ENCODE measurements around the gene ACTR3C.
"Not testable (repeated sequence)": the region's sequence is repeated elsewhere in the genome, so short reads cannot be mapped to it uniquely, and the experiment has no call there.

ACTR3C gene

DNA sequence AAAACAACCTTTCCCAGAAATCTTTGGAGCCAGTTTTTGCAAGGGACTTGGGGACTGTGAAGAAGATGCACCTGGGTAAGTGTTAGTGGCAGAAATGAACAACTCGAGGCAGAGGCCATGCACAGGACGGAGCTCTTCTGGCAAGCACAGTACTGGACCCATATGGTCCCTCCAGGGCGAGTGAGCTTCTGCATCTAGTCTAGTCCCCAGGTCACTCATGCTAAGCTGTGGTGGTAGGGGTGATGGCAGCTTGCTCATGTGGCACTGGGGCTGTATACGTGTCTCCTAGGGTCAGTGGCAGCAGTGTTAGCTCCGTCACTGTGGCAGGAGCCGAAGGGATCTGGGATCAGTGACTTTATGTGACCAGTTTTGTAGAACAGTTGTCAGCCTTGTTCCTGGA lies 9.5 kb downstream of the ACTR3C start:
- Histone ChIP-seq H3K9me2 (replicated peaks; ENCODE audit: control insufficient read depth, low read length) (no peaks in the 10 kb centered on the region), H3K4me3 (ENCODE audit: low read length) (no peak overlapping the region), H3K27ac (ENCODE audit: low read depth, low read length) (no peak overlapping the region), H3F3A (ENCODE audit: control insufficient read depth, insufficient read depth) (no peaks in the 10 kb centered on the region), H3K79me2 (ENCODE audit: control insufficient read depth, low read length) (no peaks in the 10 kb centered on the region), H3K4me1 (ENCODE audit: control insufficient read depth, low read length) (no peaks in the 10 kb centered on the region), H3K36me3 (ENCODE audit: control insufficient read depth, low read length) (no peaks in the 10 kb centered on the region), H3K27me3 (ENCODE audit: control insufficient read depth, low read length) (no peaks in the 10 kb centered on the region), H4K20me1 (ENCODE audit: control insufficient read depth, insufficient read depth, low read depth, low read length) (no peaks in the 10 kb centered on the region), H3K4me2 (ENCODE audit: low read length) (no peak overlapping the region), H3K9me3 (ENCODE audit: control insufficient read depth, insufficient read depth, low read length) (no peaks in the 10 kb centered on the region)
- no peak for TF ChIP-seq CTCF (IDR thresholded peaks at IDR 0.05; ENCODE audit: low read depth, low read length, poor library complexity, severe bottlenecking)

DNA sequence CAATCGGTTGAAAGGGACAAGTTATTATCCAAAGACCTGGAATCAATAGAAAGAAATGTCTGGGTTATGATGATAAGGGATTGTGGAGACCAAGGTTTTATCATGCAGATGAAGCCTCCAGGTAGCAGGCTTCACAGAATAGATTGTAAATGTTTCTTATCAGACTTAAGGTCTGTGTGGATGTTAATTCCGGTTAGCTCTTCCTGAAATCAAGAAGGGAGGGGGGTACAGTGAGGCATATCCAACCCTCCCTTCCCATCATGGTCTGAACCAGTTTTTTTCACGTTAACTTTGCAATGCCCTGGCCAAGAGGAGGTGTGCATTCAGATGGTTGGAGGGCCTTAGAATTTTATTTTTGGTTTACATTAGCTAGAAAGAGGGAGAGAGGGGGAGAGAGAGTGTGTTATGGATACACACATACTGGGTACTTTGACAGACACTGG lies 10.0 kb downstream of the ACTR3C start:
- H3K27ac ChIP-seq (ENCODE audit: low read depth, low read length), result no peak overlapping the region
- no peak overlapping the region for H3K4me3 ChIP-seq (ENCODE audit: low read length)
- H3F3A ChIP-seq (ENCODE audit: control insufficient read depth, insufficient read depth), result no peaks in the 10 kb centered on the region
- no peak overlapping the region for H3K4me2 ChIP-seq (ENCODE audit: low read length)
- H3K9me3 ChIP-seq (ENCODE audit: control insufficient read depth, insufficient read depth, low read length), result no peaks in the 10 kb centered on the region
- no peaks in the 10 kb centered on the region for H3K27me3 ChIP-seq (ENCODE audit: control insufficient read depth, low read length)
- TF ChIP-seq CTCF (IDR thresholded peaks at IDR 0.05; ENCODE audit: low read depth, low read length, poor library complexity, severe bottlenecking) (no peak), EZH2phosphoT487 (IDR thresholded peaks at IDR 0.05; ENCODE audit: borderline replicate concordance, low read length) (no peak)
- no peaks in the 10 kb centered on the region for H3K36me3 ChIP-seq (ENCODE audit: control insufficient read depth, low read length)
- H3K4me1 ChIP-seq (ENCODE audit: control insufficient read depth, low read length), result no peaks in the 10 kb centered on the region
- no peaks in the 10 kb centered on the region for H3K79me2 ChIP-seq (ENCODE audit: control insufficient read depth, low read length)
- no peaks in the 10 kb centered on the region; the same call in 1 of the 2 replicates for H4K20me1 ChIP-seq (ENCODE audit: control insufficient read depth, insufficient read depth, low read depth, low read length)
- H3K9me2 ChIP-seq (replicated peaks; ENCODE audit: control insufficient read depth, low read length), result no peaks in the 10 kb centered on the region

DNA sequence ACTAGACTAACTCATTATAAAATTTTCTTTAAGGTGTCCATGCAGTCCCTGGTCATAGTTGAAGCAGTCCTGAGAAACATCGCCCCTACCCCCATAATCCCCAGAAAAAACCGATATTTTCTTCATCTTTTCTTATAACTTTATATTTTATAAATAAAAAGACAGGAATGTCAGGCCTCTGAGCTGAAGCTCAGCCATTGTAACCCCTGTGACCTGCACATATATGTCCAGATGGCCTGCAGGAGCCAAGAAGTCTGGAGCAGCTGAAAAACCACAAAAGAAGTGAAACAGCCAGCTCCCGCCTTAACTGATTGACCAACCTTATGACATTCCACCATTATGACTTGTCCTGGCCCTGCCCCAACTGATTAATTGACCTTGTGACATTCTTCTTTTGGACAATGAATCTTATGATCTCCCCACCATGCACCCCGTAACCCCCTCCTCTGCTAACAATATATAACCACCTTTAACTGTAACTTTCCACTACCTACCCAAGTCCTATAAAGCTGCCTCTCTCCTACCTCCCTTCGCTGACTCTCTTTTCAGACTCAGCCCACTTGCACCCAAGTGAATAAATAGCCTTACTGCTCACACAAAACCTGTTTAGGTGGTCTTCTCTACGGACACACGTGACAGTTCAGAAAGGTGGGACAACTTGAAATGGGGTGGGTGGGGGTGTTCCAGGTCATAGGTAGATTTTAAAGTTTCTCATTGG lies 10.5 kb downstream of the ACTR3C start:
- not testable (repeated sequence) for H3K4me3 ChIP-seq (ENCODE audit: low read length); H3K9me3 ChIP-seq (ENCODE audit: control insufficient read depth, insufficient read depth, low read length); H3K27me3 ChIP-seq (ENCODE audit: control insufficient read depth, low read length); H3K79me2 ChIP-seq (ENCODE audit: control insufficient read depth, low read length); H3K36me3 ChIP-seq (ENCODE audit: control insufficient read depth, low read length); H4K20me1 ChIP-seq (ENCODE audit: control insufficient read depth, insufficient read depth, low read depth, low read length); H3K4me1 ChIP-seq (ENCODE audit: control insufficient read depth, low read length); H3F3A ChIP-seq (ENCODE audit: control insufficient read depth, insufficient read depth); H3K9me2 ChIP-seq (replicated peaks; ENCODE audit: control insufficient read depth, low read length); H3K27ac ChIP-seq (ENCODE audit: low read depth, low read length); H3K4me2 ChIP-seq (ENCODE audit: low read length)

DNA sequence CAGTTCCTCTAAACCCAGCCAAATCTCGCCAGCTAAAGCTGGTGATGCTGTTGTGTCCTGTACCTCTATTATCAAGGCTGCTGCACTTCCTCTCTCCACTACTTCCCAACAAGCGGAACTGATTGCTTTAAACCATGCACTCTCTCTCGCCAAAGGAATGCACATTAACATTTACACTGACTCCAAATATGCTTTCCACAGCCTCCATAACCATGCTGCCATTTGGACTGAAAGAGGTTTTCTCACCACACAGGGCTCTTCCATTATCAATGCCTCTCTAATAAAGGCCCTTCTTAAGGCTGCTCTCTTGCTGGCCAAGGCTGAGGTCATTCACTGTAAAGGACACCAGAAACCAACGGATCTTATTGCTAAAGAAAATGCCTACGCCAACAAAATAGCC lies 11.6 kb downstream of the ACTR3C start:
- Histone ChIP-seq H3K36me3 (ENCODE audit: control insufficient read depth, low read length) (no peaks in the 10 kb centered on the region), H3K4me3 (ENCODE audit: low read length) (no peak overlapping the region), H3F3A (ENCODE audit: control insufficient read depth, insufficient read depth) (no peaks in the 10 kb centered on the region), H3K4me1 (ENCODE audit: control insufficient read depth, low read length) (no peaks in the 10 kb centered on the region), H3K4me2 (ENCODE audit: low read length) (no peak overlapping the region), H3K79me2 (ENCODE audit: control insufficient read depth, low read length) (no peaks in the 10 kb centered on the region), H4K20me1 (ENCODE audit: control insufficient read depth, insufficient read depth, low read depth, low read length) (no peaks in the 10 kb centered on the region; the same call in 1 of the 2 replicates), H3K27ac (ENCODE audit: low read depth, low read length) (no peak overlapping the region), H3K27me3 (ENCODE audit: control insufficient read depth, low read length) (0 out of 2 replicates have a peak, but pooled peaks cover 3% of the 10 kb centered on the region), H3K9me3 (ENCODE audit: control insufficient read depth, insufficient read depth, low read length) (no peaks in the 10 kb centered on the region), H3K9me2 (replicated peaks; ENCODE audit: control insufficient read depth, low read length) (no peaks in the 10 kb centered on the region)
- TF ChIP-seq CTCF (IDR thresholded peaks at IDR 0.05; ENCODE audit: low read depth, low read length, poor library complexity, severe bottlenecking) (no peak), EZH2phosphoT487 (IDR thresholded peaks at IDR 0.05; ENCODE audit: borderline replicate concordance, low read length) (no peak)

All from DOHH2 (cell line).